D721Med (cell line): ENCODE data around the gene PWWP2B.

Experiments used
- DNase-seq: peaks from one replicate; pipeline ENCODE4 v3.0.0; 2011; ENCODE audit warnings: low spot score; ENCODE audit not compliant: insufficient read length
- FAIRE-seq: peaks from 2 replicates; lab custom pipeline; 2011; peaks lifted over from hg19 to GRCh38; lab: Jason Lieb, UNC
- TF ChIP-seq, protein P1 (sequence below): IDR thresholded peaks from 2 replicates; pipeline ENCODE4 v1.5.1; 2012; ENCODE audit warnings: mild to moderate bottlenecking, control low read depth; ENCODE audit not compliant: insufficient read depth; ENCODE audit errors: missing control alignments

PWWP2B gene

DNA sequence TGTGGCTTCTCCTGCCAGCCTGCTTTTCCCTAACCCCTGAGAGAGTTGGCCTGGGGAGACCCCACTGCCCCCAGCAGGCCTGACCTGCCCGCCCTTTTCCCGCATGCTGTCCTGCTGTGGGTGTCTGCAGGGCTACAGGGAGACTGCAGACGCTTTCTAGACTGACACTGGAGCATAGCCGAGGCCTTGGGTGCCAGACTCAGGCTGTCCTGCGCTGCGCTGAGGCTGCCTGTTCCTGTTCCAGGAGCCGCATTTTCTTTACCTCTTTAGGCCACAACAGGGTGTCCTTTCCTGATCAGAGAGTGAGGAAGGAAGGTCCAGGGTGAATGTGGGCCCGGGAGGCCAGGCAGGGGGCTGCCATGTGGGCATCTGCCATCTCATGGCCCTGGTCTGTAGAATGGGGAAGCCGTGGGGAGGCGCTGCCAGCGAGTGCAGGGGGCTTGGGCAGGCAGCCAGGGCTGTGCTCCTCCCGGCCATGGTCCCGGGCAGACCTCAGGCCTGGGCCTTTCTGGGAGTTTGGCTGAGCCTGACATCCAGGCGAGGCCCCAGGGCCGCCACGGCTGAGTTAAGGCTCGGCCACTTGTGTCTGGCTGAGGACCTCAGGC, 3.6 kb downstream of the PWWP2B start:
- TF ChIP-seq, protein P1, sequence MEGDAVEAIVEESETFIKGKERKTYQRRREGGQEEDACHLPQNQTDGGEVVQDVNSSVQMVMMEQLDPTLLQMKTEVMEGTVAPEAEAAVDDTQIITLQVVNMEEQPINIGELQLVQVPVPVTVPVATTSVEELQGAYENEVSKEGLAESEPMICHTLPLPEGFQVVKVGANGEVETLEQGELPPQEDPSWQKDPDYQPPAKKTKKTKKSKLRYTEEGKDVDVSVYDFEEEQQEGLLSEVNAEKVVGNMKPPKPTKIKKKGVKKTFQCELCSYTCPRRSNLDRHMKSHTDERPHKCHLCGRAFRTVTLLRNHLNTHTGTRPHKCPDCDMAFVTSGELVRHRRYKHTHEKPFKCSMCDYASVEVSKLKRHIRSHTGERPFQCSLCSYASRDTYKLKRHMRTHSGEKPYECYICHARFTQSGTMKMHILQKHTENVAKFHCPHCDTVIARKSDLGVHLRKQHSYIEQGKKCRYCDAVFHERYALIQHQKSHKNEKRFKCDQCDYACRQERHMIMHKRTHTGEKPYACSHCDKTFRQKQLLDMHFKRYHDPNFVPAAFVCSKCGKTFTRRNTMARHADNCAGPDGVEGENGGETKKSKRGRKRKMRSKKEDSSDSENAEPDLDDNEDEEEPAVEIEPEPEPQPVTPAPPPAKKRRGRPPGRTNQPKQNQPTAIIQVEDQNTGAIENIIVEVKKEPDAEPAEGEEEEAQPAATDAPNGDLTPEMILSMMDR: no peak
- DNase-seq: no peak
- FAIRE-seq: no peak

DNA sequence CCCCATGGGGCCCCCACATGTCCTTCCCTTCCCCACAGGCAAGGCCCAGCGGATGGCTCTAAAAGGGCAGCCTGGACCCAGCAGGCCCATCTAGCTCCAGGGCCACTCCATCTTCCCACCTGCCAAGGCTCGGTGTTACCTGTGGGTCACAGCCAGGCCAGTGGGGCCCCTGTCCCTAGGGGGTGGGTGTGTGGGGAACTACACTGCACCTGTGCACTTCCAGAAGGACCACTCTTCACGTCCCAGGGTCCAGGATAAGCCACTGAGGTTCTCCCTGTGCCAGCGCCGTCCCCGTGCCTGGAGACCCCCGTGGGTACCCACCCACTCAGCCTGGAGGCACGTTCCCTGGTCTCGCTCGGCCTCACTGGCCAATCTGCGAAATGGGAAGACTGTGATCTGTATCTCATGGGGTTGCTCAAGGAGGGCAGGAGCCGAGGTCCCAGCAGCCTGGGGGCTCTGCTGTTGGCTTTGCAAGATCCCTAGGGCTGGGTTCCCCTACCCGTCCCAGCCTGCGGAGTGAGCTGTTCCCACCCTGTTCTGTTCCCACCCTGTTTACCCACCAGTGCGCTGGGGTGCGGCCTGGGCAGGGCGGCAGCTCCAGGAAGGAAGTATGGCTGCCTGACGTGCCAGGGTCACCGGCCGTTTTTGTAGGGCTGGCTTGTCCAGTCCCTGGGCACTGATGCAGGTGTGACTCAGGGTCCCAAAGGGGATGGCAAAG, 4.6 kb downstream of the PWWP2B start:
- TF ChIP-seq, protein P1: no peak
- FAIRE-seq: no peak
- DNase-seq: no peak

DNA sequence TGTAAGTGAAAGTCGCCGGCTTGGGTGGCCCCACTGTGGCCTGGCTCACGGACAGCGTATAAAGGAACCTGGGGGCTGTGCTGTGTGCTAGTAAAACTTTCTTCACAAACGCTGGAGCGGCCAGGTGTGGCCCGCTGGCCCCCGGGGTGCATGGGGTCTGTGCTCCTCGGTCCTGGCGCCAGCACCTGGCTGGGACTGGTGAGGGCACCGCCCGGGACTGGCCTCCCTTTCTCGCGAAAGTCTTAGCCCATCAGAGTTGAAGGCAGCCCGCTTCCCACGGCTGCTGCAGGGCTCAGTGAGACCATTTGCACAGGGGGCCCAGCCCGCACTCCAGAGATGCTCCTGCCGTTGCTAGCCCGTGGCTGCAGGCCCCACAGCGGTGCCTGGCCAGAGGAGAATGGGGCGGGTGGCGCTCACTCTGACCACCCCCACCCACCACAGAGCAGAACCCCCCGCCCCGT, 5.8 kb downstream of the PWWP2B start:
- no peak for FAIRE-seq
- no peak for DNase-seq
- TF ChIP-seq, protein P1: no peak

DNA sequence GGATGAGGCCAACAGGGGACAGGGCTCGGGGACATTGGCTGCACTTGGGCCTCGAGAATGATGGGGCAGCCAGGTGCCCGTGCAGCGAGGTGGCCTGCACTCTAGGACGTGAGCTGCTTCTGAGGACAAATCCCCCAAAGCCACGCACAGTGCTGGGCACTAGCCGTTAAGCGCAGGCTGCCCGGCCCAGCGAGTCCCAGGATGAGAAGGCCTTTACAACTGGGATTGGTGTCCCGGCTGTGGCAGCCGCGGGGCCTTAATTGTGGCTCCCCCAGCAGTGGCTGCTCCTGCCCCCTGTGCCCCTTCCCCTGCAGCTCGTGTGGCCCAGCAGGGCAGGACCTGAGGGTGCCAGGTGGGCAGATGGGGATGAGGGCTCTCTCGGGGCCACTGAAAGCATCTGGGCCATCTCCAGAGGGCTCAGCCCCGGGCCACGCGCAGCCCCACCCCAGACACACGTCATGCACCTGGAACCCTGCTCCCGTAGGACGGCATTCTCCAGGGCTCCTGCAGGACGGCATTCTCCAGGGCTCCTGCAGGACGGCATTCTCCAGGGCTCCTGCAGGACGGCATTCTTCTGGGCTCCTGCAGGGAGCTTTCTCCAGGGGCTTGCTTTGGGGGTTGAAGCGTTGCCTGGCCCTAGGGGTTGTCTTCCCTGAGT, 6.6 kb downstream of the PWWP2B start:
- no peak for FAIRE-seq
- TF ChIP-seq, protein P1: no peak
- no peak for DNase-seq

DNA sequence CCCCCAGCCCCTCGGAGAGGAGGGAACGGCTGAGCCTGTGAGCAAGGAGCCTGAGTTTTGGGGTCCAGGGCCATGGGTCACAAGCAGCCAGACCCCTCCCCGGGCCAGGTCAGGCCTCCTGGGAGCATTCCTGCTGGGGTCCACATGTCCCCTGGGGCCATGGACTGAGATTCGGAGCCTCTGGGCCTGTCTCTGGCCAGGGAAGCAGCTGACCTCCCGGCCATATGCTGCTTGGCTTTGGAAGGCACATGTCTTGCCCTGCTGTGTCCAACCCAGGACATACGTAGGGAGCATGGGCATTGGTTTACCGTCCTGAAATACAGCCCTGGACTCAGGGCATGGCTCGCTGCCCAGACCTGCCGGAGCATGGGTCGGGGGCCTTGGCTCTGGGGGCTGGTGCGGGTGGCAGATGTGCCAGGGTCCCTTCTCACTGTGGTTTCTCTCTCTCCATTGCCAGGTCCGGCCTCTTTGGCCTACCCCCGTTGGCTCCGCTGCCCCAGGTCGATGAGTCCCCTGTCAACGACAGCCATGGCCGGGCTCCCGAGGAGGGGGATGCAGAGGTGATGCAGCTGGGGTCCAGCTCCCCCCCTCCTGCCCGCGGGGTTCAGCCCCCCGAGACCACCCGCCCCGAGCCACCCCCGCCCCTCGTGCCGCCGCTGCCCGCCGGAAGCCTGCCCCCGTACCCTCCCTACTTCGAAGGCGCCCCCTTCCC, 7.3 kb downstream of the PWWP2B start:
- FAIRE-seq (no peak), DNase-seq (no peak)
- TF ChIP-seq, protein P1: no peak

DNA sequence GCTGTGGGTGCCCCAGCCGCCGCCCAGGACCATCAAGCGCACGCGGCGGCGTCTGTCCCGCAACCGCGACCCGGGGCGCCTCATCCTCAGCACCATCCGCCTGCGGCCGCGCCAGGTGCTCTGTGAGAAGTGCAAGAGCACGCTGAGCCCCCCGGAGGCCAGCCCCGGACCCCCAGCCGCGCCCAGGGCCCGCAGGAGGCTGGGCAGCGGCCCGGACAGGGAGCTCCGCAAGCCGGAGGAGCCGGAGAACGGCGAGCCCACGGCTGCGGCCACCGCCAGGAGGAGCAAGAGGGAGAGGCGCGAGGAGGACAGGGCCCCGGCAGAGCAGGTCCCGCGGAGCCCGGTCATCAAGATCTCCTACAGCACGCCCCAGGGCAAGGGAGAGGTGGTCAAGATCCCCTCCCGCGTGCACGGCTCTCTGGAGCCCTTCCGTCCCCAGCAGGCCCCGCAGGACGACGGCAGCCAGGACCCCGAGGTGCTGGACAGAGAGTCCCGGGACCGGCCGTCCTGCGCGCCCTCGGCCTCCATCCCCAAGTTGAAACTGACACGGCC, 8.0 kb downstream of the PWWP2B start:
- DNase-seq: no peak
- FAIRE-seq: no peak
- TF ChIP-seq, protein P1: no peak
